OCI-LY7 (cell line): ENCODE measurements around the gene MYL11. TPM values are rescaled to one million over a fixed set of nuclear protein-coding genes. Genes with fewer than 3 reads are reported as not detected.

Experiments used
- BruUV-seq: library from RNA; stranded (reverse); fragments of 400-500 nt; replicated peaks from 2 replicates; lab custom pipeline; 2021; lab: Mats Ljungman, UMichigan
- CTCF ChIA-PET: fragments of 300-600 bp; sonication (Branson Sonifier 250); formaldehyde crosslinking; loops from one replicate; lab custom pipeline; 2022; ENCODE audit warnings: antibody characterized with exemption; ENCODE audit not compliant: unreplicated experiment; lab: Charles Lee
- POLR2A ChIA-PET: fragments of 300-600 bp; sonication (Branson Sonifier 250); formaldehyde crosslinking; loops from one replicate; lab custom pipeline; 2022; ENCODE audit warnings: antibody characterized with exemption; lab: Charles Lee
- DNase-seq: peaks from one replicate; pipeline ENCODE4 v3.0.0-alpha.2; 2015; ENCODE audit warnings: low spot score
- H2AFZ ChIP-seq: fragments of 200-600 bp; sonication (generic), shearing (Covaris generic); 2 replicates; pipeline ENCODE4 v1.6.1; 2014; ENCODE audit warnings: mild to moderate bottlenecking, antibody characterized with exemption, low read length, moderate library complexity
- H3K27ac ChIP-seq: fragments of 200-600 bp; sonication (generic); 2 replicates; pipeline ENCODE4 v1.5.1; 2014; ENCODE audit warnings: mixed run types, low read depth, mild to moderate bottlenecking, moderate library complexity, low read length, inconsistent platforms; ENCODE audit not compliant: poor library complexity, severe bottlenecking
- H3K36me3 ChIP-seq: fragments of 200-600 bp; sonication (generic); 2 replicates; pipeline ENCODE4 v1.6.1; 2014; ENCODE audit warnings: mild to moderate bottlenecking, antibody characterized with exemption, low read length, moderate library complexity, mixed read lengths; ENCODE audit not compliant: insufficient read depth
- H3K4me1 ChIP-seq: fragments of 200-600 bp; sonication (generic); 2 replicates; pipeline ENCODE4 v1.5.1; 2014; ENCODE audit warnings: mild to moderate bottlenecking, low read length; ENCODE audit not compliant: insufficient read depth, poor library complexity, severe bottlenecking
- H3K4me2 ChIP-seq: fragments of 200-600 bp; sonication (generic); 2 replicates; pipeline ENCODE4 v1.6.1; 2014; ENCODE audit warnings: mild to moderate bottlenecking, low read length
- H3K4me3 ChIP-seq: fragments of 200-600 bp; sonication (generic); 2 replicates; pipeline ENCODE4 v1.5.1; 2014; ENCODE audit warnings: mild to moderate bottlenecking, low read depth, low read length; ENCODE audit not compliant: poor library complexity, severe bottlenecking
- H3K79me2 ChIP-seq: fragments of 200-600 bp; sonication (generic); 2 replicates; pipeline ENCODE4 v1.6.1; 2016; ENCODE audit warnings: low read depth, mild to moderate bottlenecking, low read length, moderate library complexity, mixed read lengths; ENCODE audit not compliant: insufficient read depth
- H3K9me2 ChIP-seq: fragments of 200-600 bp; sonication (generic); 2 replicates; pipeline ENCODE4 v1.6.1; 2016; ENCODE audit warnings: mild to moderate bottlenecking, low read length, mixed read lengths; ENCODE audit not compliant: insufficient read depth
- H3K9me3 ChIP-seq: fragments of 200-600 bp; sonication (generic); 2 replicates; pipeline ENCODE4 v1.6.1; 2014; ENCODE audit warnings: mild to moderate bottlenecking, mixed run types, low read length, mixed read lengths
- H4K20me1 ChIP-seq: fragments of 200-600 bp; sonication (generic); 2 replicates; pipeline ENCODE4 v1.6.1; 2014; ENCODE audit warnings: mild to moderate bottlenecking, antibody characterized with exemption, low read length, moderate library complexity, mixed read lengths; ENCODE audit not compliant: insufficient read depth
- CTCF ChIP-seq: fragments of 200-600 bp; sonication (generic); conservative IDR thresholded peaks from 2 replicates; pipeline ENCODE4 v1.5.1; 2014; ENCODE audit warnings: mild to moderate bottlenecking, antibody characterized with exemption, low read length, moderate library complexity, mixed read lengths
- EZH2phosphoT487 ChIP-seq: fragments of 200-600 bp; sonication (generic); IDR thresholded peaks from 2 replicates; pipeline ENCODE4 v1.6.1; 2018; ENCODE audit warnings: low read depth, borderline replicate concordance, mild to moderate bottlenecking, mixed run types, antibody characterized with exemption, low read length, moderate library complexity, mixed read lengths
- intact Hi-C: fragments of 100-400 bp; cut with micrococcal nuclease; formaldehyde crosslinking; loops from one replicate; pipeline ENCODE4 v1.10.0; 2022; ENCODE audit not compliant: unreplicated experiment
- total RNA-seq, 2 experiments: library from RNA; depleted of rRNA in 1 of 2; stranded (reverse); fragments of >200 nt in 1 of 2; shearing (Covaris generic) in 1 of 2; gene quantifications; 2 replicates each; pipeline ENCODE4 v1.2.3, GENCODE V29; 2014 to 2022

The MYL11 gene
- total RNA-seq, 2 experiments from 2014 or later, result 3.2 to 3.9 TPM

- Histone ChIP-seq H3K9me2 (no peaks in the 10 kb centered on the region), H3K4me2 (peak overlapping the region; percentile 99), H3K9me3 (no peaks in the 10 kb centered on the region), H4K20me1 (no peaks in the 10 kb centered on the region), H3K36me3 (peaks cover 82% of the 10 kb centered on the region), H2AFZ (no peak overlapping the region), H3K79me2 (peaks cover 40% of the 10 kb centered on the region), H3K4me1 (peaks cover 50% of the 10 kb centered on the region), H3K4me3 (peak overlapping the region; percentile 98), H3K27ac (peak overlapping the region; percentile 76)
- TF ChIP-seq CTCF, result no peak
- no peak for TF ChIP-seq EZH2phosphoT487
- no TSS peak for BruUV-seq
- DNase-seq, result peak; percentile 23
- ChIA-PET POLR2A (interaction anchor here (0.9 to 1.8 kb wide), 3 partner anchors 14 to 39 kb away, joined by 4 to 7 read pairs (median 4); partner anchors contain the start of genes SEPTIN1, TBC1D10B and ZNF48), CTCF (interaction anchor here (0.6 to 1.1 kb wide), 2 partner anchors 14 to 170 kb away, joined by 3 to 7 read pairs; no protein-coding TSS in a partner anchor)
- intact Hi-C loops, result loop anchor here (10.0 kb wide), 1 partner anchor 292 kb away; the partner anchor contains the start of gene ALDOA
Measured at GRCh38 chr16:30356401-30357084, 18.1 kb upstream of the MYL11 start.

- Histone ChIP-seq H3K4me3 (no peak overlapping the region), H3K79me2 (peaks cover 35% of the 10 kb centered on the region), H3K4me2 (peak overlapping the region; percentile 99), H3K27ac (peak overlapping the region; percentile 76), H3K9me2 (no peaks in the 10 kb centered on the region), H3K36me3 (peaks cover 79% of the 10 kb centered on the region), H3K9me3 (no peaks in the 10 kb centered on the region), H2AFZ (no peak overlapping the region), H3K4me1 (peaks cover 43% of the 10 kb centered on the region), H4K20me1 (no peaks in the 10 kb centered on the region)
- CTCF ChIA-PET, result interaction anchor here (0.6 kb wide), 1 partner anchor 171 kb away, joined by 7 read pairs; no protein-coding TSS in a partner anchor
- no TSS peak for BruUV-seq
- POLR2A ChIA-PET, result interaction anchor here (0.5 to 1.8 kb wide), 4 partner anchors 14 to 555 kb away, joined by 4 to 10 read pairs (median 6); partner anchors contain the start of genes SEPTIN1, TBC1D10B and ZNF48
- no peak for DNase-seq
- TF ChIP-seq CTCF, result no peak
- TF ChIP-seq EZH2phosphoT487, result no peak
- intact Hi-C loops, result loop anchor here (10.0 kb wide), 1 partner anchor 292 kb away; the partner anchor contains the start of gene ALDOA
Measured at GRCh38 chr16:30357085-30357714, 17.4 kb upstream of the MYL11 start.
